IMR-90 (cell line): ENCODE results near the gene UCKL1. TPM values are rescaled to one million over a fixed set of nuclear protein-coding genes. Genes with fewer than 3 reads are reported as not detected.

ENCODE experiments used
- ATAC-seq: fragments of 200-7000 bp; cut with Tn5 transposase; 2 replicates; pipeline ENCODE4 v1.9.1; 2020; ENCODE audit warnings: low read depth, mild to moderate bottlenecking, moderate library complexity
- BruUV-seq: library from RNA; stranded (reverse); fragments of 400-500 nt; replicated peaks from 2 replicates; lab custom pipeline; 2021; lab: Mats Ljungman, UMichigan
- CTCF ChIA-PET: fragments of 300-600 bp; formaldehyde crosslinking; extraction: SDS; loops from one replicate; lab custom pipeline; 2021; ENCODE audit warnings: antibody characterized with exemption; lab: Yijun Ruan, JAX
- POLR2A ChIA-PET: fragments of 300-600 bp; sonication (Branson Sonifier 250); formaldehyde crosslinking; loops from one replicate; lab custom pipeline; 2022; ENCODE audit warnings: antibody characterized with exemption; ENCODE audit not compliant: unreplicated experiment; lab: Charles Lee
- DNase-seq: peaks from one replicate; pipeline ENCODE4 v3.0.0; 2013
- H2AFZ ChIP-seq: replicated peaks from 2 replicates; pipeline ENCODE3; 2013; ENCODE audit warnings: low read length, mild to moderate bottlenecking; ENCODE audit not compliant: poor library complexity
- H2AK5ac ChIP-seq: 2 replicates; pipeline ENCODE4 v1.6.1; 2013; ENCODE audit warnings: low read depth, low read length, inconsistent platforms
- H2AK9ac ChIP-seq: replicated peaks from 2 replicates; pipeline ENCODE3; 2013; ENCODE audit warnings: mild to moderate bottlenecking, low read depth, low read length, moderate library complexity; ENCODE audit not compliant: poor library complexity
- H2BK120ac ChIP-seq: 2 replicates; pipeline ENCODE4 v1.6.1; 2013; ENCODE audit warnings: low read depth, low read length, inconsistent platforms
- H2BK15ac ChIP-seq: 3 replicates; pipeline ENCODE4 v1.6.1; 2013; ENCODE audit warnings: low read depth, low read length, inconsistent platforms
- H2BK20ac ChIP-seq: 2 replicates; pipeline ENCODE4 v1.6.1; 2013; ENCODE audit warnings: low read depth, mild to moderate bottlenecking, inconsistent platforms, low read length, moderate library complexity
- H2BK5ac ChIP-seq: 2 replicates; pipeline ENCODE4 v1.6.1; 2013; ENCODE audit warnings: mild to moderate bottlenecking, low read depth, low read length, inconsistent platforms; ENCODE audit not compliant: poor library complexity, severe bottlenecking
- H3K14ac ChIP-seq: replicated peaks from 2 replicates; pipeline ENCODE4 v1.6.1; 2013; ENCODE audit warnings: low read depth, low read length, inconsistent platforms
- H3K18ac ChIP-seq: 2 replicates; pipeline ENCODE4 v1.6.1; 2013; ENCODE audit warnings: low read depth, low read length, control low read depth
- H3K23ac ChIP-seq: 2 replicates; pipeline ENCODE4 v1.6.1; 2013; ENCODE audit warnings: low read depth, low read length, inconsistent platforms
- H3K27ac ChIP-seq: 2 replicates; pipeline ENCODE4 v1.5.1; 2013; ENCODE audit warnings: mild to moderate bottlenecking, control low read depth, low read length; ENCODE audit not compliant: insufficient read depth
- H3K27me3 ChIP-seq: 2 replicates; pipeline ENCODE4 v1.6.1; 2013; ENCODE audit warnings: low read length; ENCODE audit not compliant: control insufficient read depth, insufficient read depth
- H3K36me3 ChIP-seq: 2 replicates; pipeline ENCODE4 v1.6.1; 2013; ENCODE audit warnings: low read length, mixed read lengths; ENCODE audit not compliant: control insufficient read depth, insufficient read depth
- H3K4ac ChIP-seq: 2 replicates; pipeline ENCODE4 v1.6.1; 2013; ENCODE audit warnings: low read depth, low read length, inconsistent platforms
- H3K4me1 ChIP-seq: 2 replicates; pipeline ENCODE4 v1.6.1; 2013; ENCODE audit warnings: low read length, mixed read lengths; ENCODE audit not compliant: control insufficient read depth, insufficient read depth
- H3K4me2 ChIP-seq: 2 replicates; pipeline ENCODE4 v1.6.1; 2013; ENCODE audit warnings: low read depth, mild to moderate bottlenecking, control low read depth, low read length, moderate library complexity
- H3K4me3 ChIP-seq: 2 replicates; pipeline ENCODE4 v1.5.1; 2013; ENCODE audit warnings: low read depth, mild to moderate bottlenecking, control low read depth, low read length, moderate library complexity; ENCODE audit not compliant: insufficient read depth
- H3K56ac ChIP-seq: 2 replicates; pipeline ENCODE4 v1.6.1; 2013; ENCODE audit warnings: low read length, inconsistent platforms; ENCODE audit not compliant: insufficient read depth; ENCODE audit errors: extremely low read depth
- H3K79me1 ChIP-seq, 2 experiments: 2 replicates each; pipeline ENCODE4 v1.6.1; 2013; ENCODE audit warnings: low read length in 2 of 2, inconsistent platforms in 1 of 2, low read depth in 1 of 2
- H3K9ac ChIP-seq: 2 replicates; pipeline ENCODE4 v1.6.1; 2013; ENCODE audit warnings: low read depth, low read length, control low read depth
- H3K9me1 ChIP-seq: 2 replicates; pipeline ENCODE4 v1.6.1; 2013; ENCODE audit warnings: low read length, inconsistent platforms; ENCODE audit not compliant: insufficient read depth
- H3K9me3 ChIP-seq: 2 replicates; pipeline ENCODE4 v1.6.1; 2013; ENCODE audit warnings: low read length; ENCODE audit not compliant: control insufficient read depth, insufficient read depth
- H4K20me1 ChIP-seq: 2 replicates; pipeline ENCODE4 v1.6.1; 2013; ENCODE audit warnings: low read length, inconsistent platforms; ENCODE audit not compliant: insufficient read depth
- H4K5ac ChIP-seq: 2 replicates; pipeline ENCODE4 v1.6.1; 2013; ENCODE audit warnings: mild to moderate bottlenecking, low read depth, low read length, control low read depth
- H4K8ac ChIP-seq, 2 experiments: 2 replicates each; pipeline ENCODE4 v1.6.1; 2013; ENCODE audit warnings: low read depth in 2 of 2, low read length in 2 of 2, control low read depth in 1 of 2, inconsistent platforms in 1 of 2
- H4K91ac ChIP-seq: 2 replicates; pipeline ENCODE4 v1.6.1; 2013; ENCODE audit warnings: low read depth, low read length, inconsistent platforms; ENCODE audit not compliant: insufficient read depth
- BHLHE40 ChIP-seq: fragments of 150-350 bp; IDR thresholded peaks from 2 replicates; pipeline ENCODE4 v1.6.1; 2016; ENCODE audit warnings: mild to moderate bottlenecking, low read depth, low read length
- CHD1 ChIP-seq: IDR thresholded peaks from 2 replicates; pipeline ENCODE4 v1.6.1; 2012; ENCODE audit warnings: low read depth, low read length, improper control_type of control experiment
- FOS ChIP-seq: fragments of 150-350 bp; IDR thresholded peaks from 2 replicates; pipeline ENCODE4 v1.6.1; 2016; ENCODE audit warnings: low read depth, low read length
- MAZ ChIP-seq: IDR thresholded peaks from 2 replicates; pipeline ENCODE4 v1.6.1; 2012; ENCODE audit warnings: low read depth, mild to moderate bottlenecking, low read length, improper control_type of control experiment, moderate library complexity, borderline replicate concordance
- MXI1 ChIP-seq: IDR thresholded peaks from 2 replicates; pipeline ENCODE4 v1.6.1; 2012; ENCODE audit warnings: low read depth, mild to moderate bottlenecking, low read length, moderate library complexity, borderline replicate concordance
- RAD21 ChIP-seq: IDR thresholded peaks from 2 replicates; pipeline ENCODE4 v1.6.1; 2012; ENCODE audit warnings: low read length, improper control_type of control experiment
- SMC3 ChIP-seq: fragments of 150-350 bp; IDR thresholded peaks from 2 replicates; pipeline ENCODE4 v1.6.1; 2016; ENCODE audit warnings: low read depth, mild to moderate bottlenecking, antibody characterized with exemption, low read length, moderate library complexity
- WGBS, 2 experiments: methylation state at CpG; one replicate each; pipeline versions ENCODE4 v1.1.5 to v1.1.7; 2013; ENCODE audit warnings: missing lambda C conversion rate in 2 of 2; ENCODE audit not compliant: insufficient read length in 1 of 2; ENCODE audit errors: extremely low coverage in 2 of 2; 5-methylcytosine and 5-hydroxymethylcytosine counted together
- dilution Hi-C: fragments of 300-500 bp; cut with HindIII; formaldehyde crosslinking; loops from one replicate; pipeline ENCODE4 v1.14.3; 2018; ENCODE audit warnings: low sequenced_read_pairs; ENCODE audit not compliant: unreplicated experiment
- in situ Hi-C: fragments of 300-500 bp; cut with MboI; formaldehyde crosslinking; loops from 3 replicates; pipeline ENCODE4 v1.14.3; 2019; ENCODE audit warnings: low sequenced_read_pairs, inconsistent platforms, mixed read lengths
- intact Hi-C: fragments of 100-400 bp; cut with micrococcal nuclease; formaldehyde crosslinking; loops from 2 replicates; pipeline ENCODE4 v1.10.0; 2022
- polyA plus RNA-seq, 3 experiments: library from polyadenylated mRNA; depleted of rRNA; stranded (reverse); fragments of >200 nt; gene quantifications; 2 replicates each; pipeline ENCODE4 v1.2.3, GENCODE V29; 2012; ENCODE audit warnings: low replicate concordance in 1 of 3
- total RNA-seq: library from RNA; depleted of rRNA; stranded (reverse); fragments of >200 nt; gene quantifications from 2 replicates; pipeline ENCODE4 v1.2.3, GENCODE V29; 2012
- TF ChIP-seq, protein P1 (sequence below): conservative IDR thresholded peaks from 2 replicates; pipeline ENCODE4 v1.5.1; 2012; ENCODE audit warnings: mild to moderate bottlenecking, low read depth, low read length, improper control_type of control experiment
- TF ChIP-seq, protein P2 (sequence below): fragments of 150-350 bp; IDR thresholded peaks from 2 replicates; pipeline ENCODE4 v1.6.1; 2016; ENCODE audit warnings: low read depth, mild to moderate bottlenecking, low read length, moderate library complexity, borderline replicate concordance

Gene UCKL1
- total and polyA plus RNA-seq, 2 of the 4 experiments (the other 2 are of a cell fraction): 16.7 to 54.7 TPM

DNA sequence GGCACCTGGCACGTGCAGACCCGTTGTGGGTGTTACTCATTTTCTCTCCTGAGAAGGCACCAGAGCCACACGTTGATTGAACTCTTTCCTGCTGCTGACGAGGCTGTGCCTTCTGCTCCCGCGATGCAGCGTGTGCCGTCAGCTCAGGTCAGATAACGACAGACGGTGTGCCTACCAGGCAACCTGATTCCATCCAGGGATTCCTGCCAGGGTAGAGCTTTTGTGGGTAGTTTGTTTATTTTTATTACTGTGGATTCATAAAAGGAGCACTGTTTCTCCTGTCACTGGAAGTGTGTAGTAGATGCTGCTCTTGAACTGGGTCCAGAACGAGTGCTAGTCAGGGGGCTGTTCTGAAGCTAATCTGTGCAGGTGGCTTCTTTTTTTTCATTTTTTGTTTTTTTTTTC, 45.4 kb upstream of the UCKL1 start:
- dilution Hi-C loops (no loop called here), intact Hi-C loops (no loop called here), in situ Hi-C loops (no loop called here)
- Histone ChIP-seq H3K9me3 (no peaks in the 10 kb centered on the region), H3K9me1 (0 out of 2 replicates have a peak, but pooled peaks cover 8% of the 10 kb centered on the region), H3K9ac (no peak overlapping the region), H2BK5ac (no peak overlapping the region), H3K18ac (no peak overlapping the region), H3K27ac (no peak overlapping the region), H3K4me2 (no peak overlapping the region), H3K27me3 (no peaks in the 10 kb centered on the region), H3K4ac (no peak overlapping the region), H3K23ac (no peak overlapping the region), H3K79me1 (peaks cover 7 to 25% of the 10 kb centered on the region in 2 experiments), H3K4me1 (peaks cover 2% of the 10 kb centered on the region; the same call in 1 of the 2 replicates), H4K5ac (no peak overlapping the region), H3K4me3 (no peak overlapping the region), H3K14ac (no peak overlapping the region), H2AK5ac (no peak overlapping the region), H2BK120ac (no peak overlapping the region), H3K36me3 (peaks cover 65% of the 10 kb centered on the region), H3K56ac (no peak overlapping the region), H2BK20ac (no peak overlapping the region), H2BK15ac (no peak overlapping the region), H4K20me1 (peaks cover 26% of the 10 kb centered on the region), H4K91ac (no peak overlapping the region), H2AK9ac (no peak overlapping the region), H2AFZ (peak overlapping the region; percentile 56), H4K8ac (no peak overlapping the region)
- ATAC-seq: peak; percentile 33
- CTCF ChIA-PET: no interaction called here
- POLR2A ChIA-PET: no interaction called here
- 89% methylated on average over 3 of the region's 11 CpGs; no CpG with 5 or more reads in 1 of the 2 experiments for WGBS, 2 experiments
- BruUV-seq: no TSS peak
- peak; percentile 40 for DNase-seq
- TF ChIP-seq RAD21: no peak
- TF ChIP-seq CHD1: no peak
- TF ChIP-seq, protein P1, sequence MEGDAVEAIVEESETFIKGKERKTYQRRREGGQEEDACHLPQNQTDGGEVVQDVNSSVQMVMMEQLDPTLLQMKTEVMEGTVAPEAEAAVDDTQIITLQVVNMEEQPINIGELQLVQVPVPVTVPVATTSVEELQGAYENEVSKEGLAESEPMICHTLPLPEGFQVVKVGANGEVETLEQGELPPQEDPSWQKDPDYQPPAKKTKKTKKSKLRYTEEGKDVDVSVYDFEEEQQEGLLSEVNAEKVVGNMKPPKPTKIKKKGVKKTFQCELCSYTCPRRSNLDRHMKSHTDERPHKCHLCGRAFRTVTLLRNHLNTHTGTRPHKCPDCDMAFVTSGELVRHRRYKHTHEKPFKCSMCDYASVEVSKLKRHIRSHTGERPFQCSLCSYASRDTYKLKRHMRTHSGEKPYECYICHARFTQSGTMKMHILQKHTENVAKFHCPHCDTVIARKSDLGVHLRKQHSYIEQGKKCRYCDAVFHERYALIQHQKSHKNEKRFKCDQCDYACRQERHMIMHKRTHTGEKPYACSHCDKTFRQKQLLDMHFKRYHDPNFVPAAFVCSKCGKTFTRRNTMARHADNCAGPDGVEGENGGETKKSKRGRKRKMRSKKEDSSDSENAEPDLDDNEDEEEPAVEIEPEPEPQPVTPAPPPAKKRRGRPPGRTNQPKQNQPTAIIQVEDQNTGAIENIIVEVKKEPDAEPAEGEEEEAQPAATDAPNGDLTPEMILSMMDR: no peak
- TF ChIP-seq, protein P2, sequence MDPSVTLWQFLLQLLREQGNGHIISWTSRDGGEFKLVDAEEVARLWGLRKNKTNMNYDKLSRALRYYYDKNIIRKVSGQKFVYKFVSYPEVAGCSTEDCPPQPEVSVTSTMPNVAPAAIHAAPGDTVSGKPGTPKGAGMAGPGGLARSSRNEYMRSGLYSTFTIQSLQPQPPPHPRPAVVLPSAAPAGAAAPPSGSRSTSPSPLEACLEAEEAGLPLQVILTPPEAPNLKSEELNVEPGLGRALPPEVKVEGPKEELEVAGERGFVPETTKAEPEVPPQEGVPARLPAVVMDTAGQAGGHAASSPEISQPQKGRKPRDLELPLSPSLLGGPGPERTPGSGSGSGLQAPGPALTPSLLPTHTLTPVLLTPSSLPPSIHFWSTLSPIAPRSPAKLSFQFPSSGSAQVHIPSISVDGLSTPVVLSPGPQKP: no peak
- TF ChIP-seq MXI1: no peak
- TF ChIP-seq MAZ: no peak
- TF ChIP-seq SMC3: no peak
- no peak for TF ChIP-seq BHLHE40
- TF ChIP-seq FOS: no peak
